ENCODE measurements around the gene DTD2.
"Not testable (repeated sequence)": the region's sequence is repeated elsewhere in the genome, so short reads cannot be mapped to it uniquely, and the experiment has no call there.

Gene DTD2

GRCh38 chr14:31465111-31465510, 7.8 kb upstream of the DTD2 start:
- Histone ChIP-seq H3K9ac (ENCODE audit: low read depth, low read length, poor library complexity, severe bottlenecking) (no peak overlapping the region), H3K36me3 (ENCODE audit: insufficient read depth, low read length) (no peaks in the 10 kb centered on the region), H3K27me3 (ENCODE audit: insufficient read depth, low read length, poor library complexity, severe bottlenecking) (no peaks in the 10 kb centered on the region), H3F3A (ENCODE audit: low read depth) (no peaks in the 10 kb centered on the region), H3K9me2 (replicated peaks; ENCODE audit: low read depth, low read length) (no peaks in the 10 kb centered on the region), H4K20me1 (ENCODE audit: insufficient read depth, low read length, poor library complexity, severe bottlenecking) (no peaks in the 10 kb centered on the region), H3K4me3 (ENCODE audit: low read length, poor library complexity, severe bottlenecking) (no peak overlapping the region), H3K4me2 (ENCODE audit: low read depth, low read length, poor library complexity, severe bottlenecking) (no peak overlapping the region), H3K4me1 (ENCODE audit: insufficient read depth, low read length, poor library complexity, severe bottlenecking) (no peaks in the 10 kb centered on the region), H3K79me2 (ENCODE audit: insufficient read depth, low read length) (no peaks in the 10 kb centered on the region), H3K9me3 (ENCODE audit: insufficient read depth, low read depth, low read length) (no peaks in the 10 kb centered on the region), H2AFZ (ENCODE audit: low read length) (no peak overlapping the region)
- TF ChIP-seq EZH2phosphoT487 (IDR thresholded peaks at IDR 0.05; ENCODE audit: borderline replicate concordance), result no peak
- no peak for TF ChIP-seq CTCF (conservative IDR thresholded peaks at IDR 0.05; ENCODE audit: low read length)

- not testable (repeated sequence) for H3K9ac ChIP-seq (ENCODE audit: low read depth, low read length, poor library complexity, severe bottlenecking); H3K36me3 ChIP-seq (ENCODE audit: insufficient read depth, low read length); H4K20me1 ChIP-seq (ENCODE audit: insufficient read depth, low read length, poor library complexity, severe bottlenecking); H3K4me2 ChIP-seq (ENCODE audit: low read depth, low read length, poor library complexity, severe bottlenecking); H3F3A ChIP-seq (ENCODE audit: low read depth); H2AFZ ChIP-seq (ENCODE audit: low read length); H3K9me2 ChIP-seq (replicated peaks; ENCODE audit: low read depth, low read length); H3K27me3 ChIP-seq (ENCODE audit: insufficient read depth, low read length, poor library complexity, severe bottlenecking); H3K9me3 ChIP-seq (ENCODE audit: insufficient read depth, low read depth, low read length); H3K79me2 ChIP-seq (ENCODE audit: insufficient read depth, low read length); H3K4me3 ChIP-seq (ENCODE audit: low read length, poor library complexity, severe bottlenecking); H3K4me1 ChIP-seq (ENCODE audit: insufficient read depth, low read length, poor library complexity, severe bottlenecking)
Observed at GRCh38 chr14:31462450-31462849, 5.1 kb upstream of the DTD2 start.

GRCh38 chr14:31461545-31461944, 4.2 kb upstream of the DTD2 start:
- H3K4me2 ChIP-seq (ENCODE audit: low read depth, low read length, poor library complexity, severe bottlenecking), result no peak overlapping the region
- no peaks in the 10 kb centered on the region for H4K20me1 ChIP-seq (ENCODE audit: insufficient read depth, low read length, poor library complexity, severe bottlenecking)
- peaks cover 7% of the 10 kb centered on the region for H3K79me2 ChIP-seq (ENCODE audit: insufficient read depth, low read length)
- no peak overlapping the region for H3K4me3 ChIP-seq (ENCODE audit: low read length, poor library complexity, severe bottlenecking)
- no peaks in the 10 kb centered on the region for H3K27me3 ChIP-seq (ENCODE audit: insufficient read depth, low read length, poor library complexity, severe bottlenecking)
- no peak overlapping the region for H3K9ac ChIP-seq (ENCODE audit: low read depth, low read length, poor library complexity, severe bottlenecking)
- no peaks in the 10 kb centered on the region for H3F3A ChIP-seq (ENCODE audit: low read depth)
- no peaks in the 10 kb centered on the region for H3K9me3 ChIP-seq (ENCODE audit: insufficient read depth, low read depth, low read length)
- peaks cover 9% of the 10 kb centered on the region for H3K4me1 ChIP-seq (ENCODE audit: insufficient read depth, low read length, poor library complexity, severe bottlenecking)
- TF ChIP-seq CTCF (conservative IDR thresholded peaks at IDR 0.05; ENCODE audit: low read length), result no peak
- TF ChIP-seq EZH2phosphoT487 (IDR thresholded peaks at IDR 0.05; ENCODE audit: borderline replicate concordance), result no peak
- H3K9me2 ChIP-seq (replicated peaks; ENCODE audit: low read depth, low read length), result no peaks in the 10 kb centered on the region
- no peaks in the 10 kb centered on the region for H3K36me3 ChIP-seq (ENCODE audit: insufficient read depth, low read length)
- H2AFZ ChIP-seq (ENCODE audit: low read length), result peak overlapping the region; percentile 63

Data from Loucy (cell line).